Measurements from ENCODE around the gene NAPA.

- TF ChIP-seq CTCF (IDR thresholded peaks at IDR 0.05): no peak
- TF ChIP-seq POLR2A (IDR thresholded peaks at IDR 0.05): no peak
These were observed 28.0 kb downstream of the NAPA start for GRCh38 chr19:47486900-47487299.

Data from testis (tissue), 2 donors.